Peyer's patch (tissue), 4 donors: ENCODE data around the gene GTF2B. TPM values are rescaled to one million over a fixed set of nuclear protein-coding genes. Genes with fewer than 3 reads are reported as not detected.
"Not testable (repeated sequence)": the region's sequence is repeated elsewhere in the genome, so short reads cannot be mapped to it uniquely, and the experiment has no call there.

ENCODE experiments used
- DNase-seq, 3 donors: peaks; one replicate each; pipeline ENCODE4 v3.0.0-alpha.2; 2017 to 2019
- H3K27ac ChIP-seq, 4 donors: fragments of 200-600 bp; sonication (generic); one replicate each; pipeline ENCODE4 v1.5.1; 2016 to 2019
- H3K27me3 ChIP-seq, 2 donors: fragments of 200-600 bp; sonication (generic); one replicate each; pipeline ENCODE4 v1.5.1; 2019
- H3K36me3 ChIP-seq, 3 donors: fragments of 200-600 bp; sonication (generic); one replicate each; pipeline ENCODE4 v1.5.1; 2016 to 2019
- H3K4me1 ChIP-seq, 4 donors: fragments of 200-600 bp; sonication (generic); one replicate each; pipeline ENCODE4 v1.5.1; 2016 to 2019
- H3K4me3 ChIP-seq, 4 donors: fragments of 200-600 bp; sonication (generic); 1 replicate in 3 of 4; 2 replicates in 1 of 4; pipeline ENCODE4 v1.5.1; 2016 to 2019; ENCODE audit warnings: mild to moderate bottlenecking in 1 of 4
- H3K9me3 ChIP-seq, 4 donors: fragments of 200-600 bp; sonication (generic); one replicate each; pipeline ENCODE4 v1.5.1; 2016 to 2019; ENCODE audit warnings: mild to moderate bottlenecking in 1 of 4
- CTCF ChIP-seq, 6 experiments: fragments of 450-650 bp in 4 of 6; fragments of 200-600 bp in 2 of 6; sonication (generic) in 1 of 6; IDR thresholded peaks; one replicate each; pipeline ENCODE4 v1.5.1; 2017 to 2019; ENCODE audit warnings: antibody characterized with exemption in 6 of 6, mild to moderate bottlenecking in 3 of 6, moderate library complexity in 1 of 6
- POLR2A ChIP-seq, 2 donors: fragments of 450-650 bp; IDR thresholded peaks; one replicate each; pipeline ENCODE4 v1.5.1; 2017; ENCODE audit warnings: antibody characterized with exemption in 2 of 2, mild to moderate bottlenecking in 2 of 2, moderate library complexity in 2 of 2
- total RNA-seq, 4 donors: library from RNA; depleted of rRNA; stranded (reverse); fragments of >200 nt; gene quantifications; one replicate each; pipeline ENCODE4 v1.1.0, GENCODE V29; 2016

GTF2B gene, protein sequence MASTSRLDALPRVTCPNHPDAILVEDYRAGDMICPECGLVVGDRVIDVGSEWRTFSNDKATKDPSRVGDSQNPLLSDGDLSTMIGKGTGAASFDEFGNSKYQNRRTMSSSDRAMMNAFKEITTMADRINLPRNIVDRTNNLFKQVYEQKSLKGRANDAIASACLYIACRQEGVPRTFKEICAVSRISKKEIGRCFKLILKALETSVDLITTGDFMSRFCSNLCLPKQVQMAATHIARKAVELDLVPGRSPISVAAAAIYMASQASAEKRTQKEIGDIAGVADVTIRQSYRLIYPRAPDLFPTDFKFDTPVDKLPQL
- total RNA-seq, result 10 to 100 TPM; 15.1 to 31.4 (median 26.0) TPM

GRCh38 chr1:88891318-88891950 is at the start of gene GTF2B:
Gene GTF2B, minus strand, starts transcription at chr1:88891567. Its CDS starts 68 bp downstream, at chr1:88891499.
- peak within 1 kb of the TSS; percentile 91 to 98 (median 94) for H3K4me3 ChIP-seq
- no peaks in the 10 kb centered on the region for H3K27me3 ChIP-seq
- peaks cover 0 to 20% (median 9%) of the 10 kb centered on the region in 4 donors for H3K4me1 ChIP-seq
- no peak for TF ChIP-seq CTCF (IDR thresholded peaks at IDR 0.05)
- TF ChIP-seq POLR2A (IDR thresholded peaks at IDR 0.05), result peak; percentile 87 to 97
- DNase-seq, result peak; percentile 93 to 98 (median 95)
- peaks cover 0 to 8% (median 0%) of the 10 kb centered on the region in 3 donors for H3K36me3 ChIP-seq
- H3K9me3 ChIP-seq, result no peaks in the 10 kb centered on the region
- H3K27ac ChIP-seq, result peak within 1 kb of the TSS; percentile 96 to 97 (median 96)

DNA sequence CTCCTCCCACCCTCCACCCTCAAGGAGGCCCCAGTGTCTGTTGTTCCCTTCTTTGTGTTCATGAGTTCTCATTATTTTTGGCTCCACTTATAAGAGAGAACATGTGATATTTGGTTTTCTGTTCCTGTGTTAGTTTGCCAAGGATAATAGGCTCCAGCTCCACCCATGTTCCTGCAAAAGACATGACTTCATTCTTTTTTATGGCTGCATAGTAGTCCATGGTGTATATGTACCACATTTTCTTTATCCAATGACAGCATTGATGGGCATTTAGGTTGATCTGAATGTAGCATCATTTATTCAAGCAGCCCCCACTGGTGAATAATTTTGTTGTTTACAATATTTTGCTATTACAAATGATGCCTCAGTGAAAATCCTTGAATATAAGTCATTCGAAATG is 47.2 kb upstream of the GTF2B start:
- peaks cover 0 to 79% (median 0%) of the 10 kb centered on the region in 3 donors for H3K36me3 ChIP-seq
- not testable (repeated sequence) for H3K27me3 ChIP-seq, H3K4me3 ChIP-seq, H3K27ac ChIP-seq, DNase-seq, H3K9me3 ChIP-seq, H3K4me1 ChIP-seq

DNA sequence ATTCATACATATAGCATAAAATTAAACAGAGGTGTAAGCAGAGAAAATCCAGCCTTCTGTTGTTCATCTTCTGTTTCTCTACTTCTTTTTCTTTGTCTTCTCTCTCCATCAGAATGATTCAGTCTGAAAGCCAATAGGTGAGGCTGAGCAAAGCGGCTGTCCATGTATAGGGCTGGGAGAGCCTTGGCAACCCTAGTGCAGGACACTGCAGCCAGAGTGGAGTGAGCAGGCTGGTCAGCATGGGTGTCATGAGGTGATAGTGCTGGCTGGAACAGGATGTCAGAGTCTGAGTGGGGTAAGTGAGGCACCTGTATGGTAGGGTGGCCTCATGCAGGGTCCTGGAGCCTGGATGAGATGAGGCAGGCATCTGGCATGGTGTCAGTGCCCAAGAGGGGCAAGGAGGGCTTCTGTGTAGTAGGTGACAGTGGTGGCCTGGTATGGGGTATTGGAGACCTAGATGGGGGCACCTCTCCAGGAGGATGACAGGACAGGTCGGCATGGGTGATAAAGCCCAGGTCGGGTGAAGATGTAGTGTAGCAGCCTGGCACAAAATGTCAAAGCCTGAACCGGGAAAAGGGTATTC is 45.5 kb upstream of the GTF2B start:
- no peaks in the 10 kb centered on the region for H3K9me3 ChIP-seq
- peaks cover 0 to 72% (median 0%) of the 10 kb centered on the region in 3 donors for H3K36me3 ChIP-seq
- no peak overlapping the region for H3K4me3 ChIP-seq
- H3K27ac ChIP-seq, result no peak overlapping the region
- TF ChIP-seq POLR2A (IDR thresholded peaks at IDR 0.05) (no peak), CTCF (IDR thresholded peaks at IDR 0.05) (no peak)
- DNase-seq, result no peak
- no peaks in the 10 kb centered on the region for H3K27me3 ChIP-seq
- no peaks in the 10 kb centered on the region for H3K4me1 ChIP-seq

- Histone ChIP-seq H3K27ac (no peak overlapping the region), H3K27me3 (no peaks in the 10 kb centered on the region), H3K4me1 (no peaks in the 10 kb centered on the region), H3K4me3 (no peak overlapping the region), H3K9me3 (no peaks in the 10 kb centered on the region), H3K36me3 (peaks cover 0 to 65% (median 0%) of the 10 kb centered on the region in 3 donors)
- TF ChIP-seq POLR2A (IDR thresholded peaks at IDR 0.05) (no peak), CTCF (IDR thresholded peaks at IDR 0.05) (no peak)
- DNase-seq, result no peak
These were observed 44.8 kb upstream of the GTF2B start for GRCh38 chr1:88936223-88936523.

DNA sequence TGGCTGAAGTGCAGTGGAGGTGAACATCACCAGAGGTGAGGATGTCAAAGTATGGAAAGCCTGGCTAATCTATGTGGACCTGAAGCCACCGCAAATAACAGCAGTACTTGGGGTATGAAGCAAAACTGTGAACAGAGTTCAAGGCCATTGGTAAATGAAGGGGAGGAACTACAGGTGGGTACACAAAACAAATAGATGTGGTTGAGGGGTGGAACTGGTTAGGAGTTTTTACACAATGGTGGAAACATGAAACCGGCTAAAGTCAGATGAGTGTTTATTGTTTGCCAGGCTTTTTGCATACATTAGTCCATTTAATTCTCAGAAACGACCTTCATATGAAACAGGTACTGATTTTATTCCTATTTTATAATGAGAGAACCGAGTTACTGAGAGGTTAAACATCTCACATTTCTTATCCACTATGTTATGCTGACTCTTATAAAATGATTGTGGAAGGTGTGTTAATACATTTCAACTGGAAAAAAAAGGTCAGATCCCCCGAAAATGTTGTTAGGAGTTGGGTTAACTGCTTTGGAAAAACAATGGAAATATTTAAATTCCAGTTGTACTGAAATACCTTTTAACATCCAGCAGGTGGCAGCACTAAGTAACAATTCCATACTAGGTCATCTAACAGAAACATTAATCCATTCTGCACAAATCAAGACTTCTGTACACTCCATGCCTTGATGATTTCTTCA is 44.3 kb upstream of the GTF2B start:
- no peak overlapping the region for H3K4me3 ChIP-seq
- H3K9me3 ChIP-seq, result no peaks in the 10 kb centered on the region
- no peak for DNase-seq
- no peaks in the 10 kb centered on the region for H3K27me3 ChIP-seq
- no peak overlapping the region for H3K27ac ChIP-seq
- TF ChIP-seq POLR2A (IDR thresholded peaks at IDR 0.05), result no peak
- TF ChIP-seq CTCF (IDR thresholded peaks at IDR 0.05), result peak; percentile 39 to 75 (median 66)
- H3K36me3 ChIP-seq, result peaks cover 0 to 61% (median 0%) of the 10 kb centered on the region in 3 donors
- no peaks in the 10 kb centered on the region for H3K4me1 ChIP-seq

- not testable (repeated sequence) for DNase-seq, H3K27me3 ChIP-seq, H3K4me3 ChIP-seq, H3K27ac ChIP-seq, H3K9me3 ChIP-seq, H3K4me1 ChIP-seq
- H3K36me3 ChIP-seq, result peaks cover 0 to 50% (median 0%) of the 10 kb centered on the region in 3 donors
These were observed 38.8 kb upstream of the GTF2B start for GRCh38 chr1:88930176-88930575.
